ENCODE results near the gene SAC3D1.

DNA sequence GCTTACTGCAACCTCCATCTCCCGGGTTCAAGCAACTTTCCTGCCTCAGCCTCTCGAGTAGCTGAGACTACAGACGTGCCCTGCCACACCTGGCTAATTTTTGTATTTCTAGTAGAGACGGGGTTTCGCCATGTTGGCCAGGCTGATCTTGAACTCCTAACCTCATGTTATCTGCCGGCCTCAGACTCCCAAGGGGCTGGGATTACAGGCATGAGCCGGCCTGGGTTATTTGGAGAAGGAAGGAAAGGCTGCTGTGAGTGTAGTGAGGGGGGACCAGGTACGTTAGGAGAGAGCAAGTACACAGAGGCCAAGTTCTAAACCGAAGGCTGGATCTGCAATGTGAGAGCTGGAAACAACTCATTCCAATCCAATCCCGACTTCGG lies 44.7 kb upstream of the SAC3D1 start:
- no peak for TF ChIP-seq EZH2 (IDR thresholded peaks at IDR 0.05)
- no peak for TF ChIP-seq POLR2AphosphoS5 (IDR thresholded peaks at IDR 0.05; ENCODE audit: borderline replicate concordance, low read depth, low read length)
- TF ChIP-seq FOXP2 (optimal IDR thresholded peaks at IDR 0.05; ENCODE audit: control extremely low read depth, extremely low read length, insufficient read depth) = no peak
